GM18508 (cell line): ENCODE results near the gene MYF6.
A peak's percentile ranks its signal among the peaks of the same experiment; 100 is the strongest.

Source experiments
- ATAC-seq: cut with Tn5 transposase; IDR thresholded peaks from one replicate; pipeline ENCODE4 v1.9.1; 2021; ENCODE audit warnings: moderate number of reproducible peaks; ENCODE audit not compliant: insufficient read depth, unreplicated experiment

MYF6 gene

GRCh38 chr12:80702889-80703805 lies 4.3 kb upstream of the MYF6 start:
- ATAC-seq: peak; percentile 87

- ATAC-seq: no peak
Observed at GRCh38 chr12:80704420-80704819, 3.0 kb upstream of the MYF6 start.

- no peak for ATAC-seq
Observed at GRCh38 chr12:80707830-80708258, 410 bp downstream of the MYF6 start.

- ATAC-seq: no peak
Observed at GRCh38 chr12:80708259-80708974, 983 bp downstream of the MYF6 start.

GRCh38 chr12:80708975-80709328 lies 1.5 kb downstream of the MYF6 start:
- ATAC-seq: no peak

- ATAC-seq: no peak
Observed at GRCh38 chr12:80709811-80710726, 2.6 kb downstream of the MYF6 start.

- ATAC-seq: no peak
Observed at GRCh38 chr12:80710727-80711449, 3.5 kb downstream of the MYF6 start.

GRCh38 chr12:80711866-80712265 lies 4.4 kb downstream of the MYF6 start:
- ATAC-seq: no peak

GRCh38 chr12:80712866-80713265 lies 5.4 kb downstream of the MYF6 start:
- no peak for ATAC-seq

GRCh38 chr12:80713419-80713818 lies 6.0 kb downstream of the MYF6 start:
- ATAC-seq: no peak

GRCh38 chr12:80714055-80714454 lies 6.6 kb downstream of the MYF6 start:
- ATAC-seq: no peak

GRCh38 chr12:80714846-80715245 lies 7.4 kb downstream of the MYF6 start:
- no peak for ATAC-seq

- no peak for ATAC-seq
Observed at GRCh38 chr12:80715713-80716249, 8.3 kb downstream of the MYF6 start.

- ATAC-seq: no peak
Observed at GRCh38 chr12:80716696-80717469, 9.4 kb downstream of the MYF6 start, which contains the start of gene MYF5. TSS of gene MYF5 (plus strand) at chr12:80716912. CDS start at chr12:80717064, 152 bp downstream.

- ATAC-seq: no peak
Observed at GRCh38 chr12:80717856-80718255, 10.4 kb downstream of the MYF6 start.

- no peak for ATAC-seq
Observed at GRCh38 chr12:80720516-80720915, 13.1 kb downstream of the MYF6 start.

GRCh38 chr12:80721326-80721725 lies 13.9 kb downstream of the MYF6 start:
- ATAC-seq: no peak

- ATAC-seq: no peak
Observed at GRCh38 chr12:80745851-80746505, 38.5 kb downstream of the MYF6 start.
